Mesenchymal stem cell (in vitro differentiated cells and primary cell): ENCODE results near the gene MRTFA.

Experiments used
- DNase-seq: peaks from one replicate; pipeline ENCODE4 v3.0.0-alpha.2; 2013
- H2AFZ ChIP-seq: one replicate; pipeline ENCODE4 v1.6.1; 2013; ENCODE audit warnings: low read depth, mild to moderate bottlenecking, control low read depth, inconsistent platforms, low read length, moderate library complexity
- H2AK5ac ChIP-seq: 2 replicates; pipeline ENCODE4 v1.6.1; 2013; ENCODE audit warnings: low read length, moderate library complexity, mild to moderate bottlenecking, inconsistent platforms; ENCODE audit not compliant: severe bottlenecking
- H2BK120ac ChIP-seq: one replicate; pipeline ENCODE4 v1.6.1; 2013; ENCODE audit warnings: low read depth, mild to moderate bottlenecking, inconsistent platforms, low read length, moderate library complexity
- H2BK12ac ChIP-seq, 2 experiments: one replicate each; pipeline ENCODE4 v1.6.1; 2013; ENCODE audit warnings: inconsistent platforms in 2 of 2, low read length in 2 of 2, mild to moderate bottlenecking in 2 of 2, moderate library complexity in 2 of 2, control low read depth in 1 of 2
- H2BK15ac ChIP-seq: one replicate; pipeline ENCODE4 v1.6.1; 2013; ENCODE audit warnings: mild to moderate bottlenecking, low read depth, inconsistent platforms; ENCODE audit not compliant: poor library complexity, severe bottlenecking
- H2BK5ac ChIP-seq: 2 replicates; pipeline ENCODE4 v1.6.1; 2013; ENCODE audit warnings: low read depth, mild to moderate bottlenecking, low read length, control low read depth, inconsistent platforms; ENCODE audit not compliant: poor library complexity, severe bottlenecking
- H3K14ac ChIP-seq, 2 experiments: one replicate each; pipeline ENCODE4 v1.6.1; 2013; ENCODE audit warnings: inconsistent platforms in 2 of 2, low read length in 2 of 2, control low read depth in 1 of 2, mild to moderate bottlenecking in 1 of 2, moderate library complexity in 1 of 2
- H3K18ac ChIP-seq, 2 experiments: one replicate each; pipeline ENCODE4 v1.6.1; 2013; ENCODE audit warnings: inconsistent platforms in 2 of 2, low read length in 2 of 2, control low read depth in 1 of 2, low read depth in 1 of 2, mild to moderate bottlenecking in 1 of 2
- H3K23ac ChIP-seq, 2 experiments: one replicate each; pipeline ENCODE4 v1.6.1; 2013; ENCODE audit warnings: inconsistent platforms in 2 of 2, low read length in 2 of 2, mild to moderate bottlenecking in 2 of 2, moderate library complexity in 2 of 2, control low read depth in 1 of 2
- H3K27ac ChIP-seq: 2 replicates; pipeline ENCODE4 v1.5.1; 2013; ENCODE audit warnings: mild to moderate bottlenecking, moderate library complexity, low read length, control low read depth, inconsistent platforms; ENCODE audit not compliant: poor library complexity, severe bottlenecking
- H3K27me3 ChIP-seq, 2 experiments: 2 replicates each; pipeline versions ENCODE4 v1.6.1 to v1.7.0; 2013; ENCODE audit warnings: low read length in 2 of 2, mild to moderate bottlenecking in 2 of 2, moderate library complexity in 2 of 2, control low read depth in 1 of 2, inconsistent platforms in 1 of 2; ENCODE audit not compliant: control insufficient read depth in 1 of 2, insufficient read depth in 1 of 2
- H3K36me3 ChIP-seq, 2 experiments: 2 replicates each; pipeline versions ENCODE4 v1.6.1 to v1.7.0; 2013; ENCODE audit warnings: low read length in 2 of 2, control low read depth in 1 of 2, inconsistent platforms in 1 of 2, low read depth in 1 of 2, mild to moderate bottlenecking in 1 of 2; ENCODE audit not compliant: insufficient read depth in 2 of 2, control insufficient read depth in 1 of 2
- H3K4ac ChIP-seq, 2 experiments: one replicate each; pipeline ENCODE4 v1.6.1; 2013; ENCODE audit warnings: inconsistent platforms in 2 of 2, low read length in 2 of 2, mild to moderate bottlenecking in 2 of 2, moderate library complexity in 2 of 2, control low read depth in 1 of 2, low read depth in 1 of 2
- H3K4me1 ChIP-seq: 2 replicates; pipeline ENCODE4 v1.6.1; 2013; ENCODE audit warnings: low read depth, low read length, control low read depth; ENCODE audit not compliant: control insufficient read depth, insufficient read depth
- H3K4me2 ChIP-seq: 2 replicates; pipeline ENCODE4 v1.6.1; 2013; ENCODE audit warnings: low read length, mild to moderate bottlenecking, inconsistent platforms; ENCODE audit not compliant: poor library complexity, severe bottlenecking
- H3K4me3 ChIP-seq, 2 experiments: 2 replicates each; pipeline versions ENCODE4 v1.5.1 to v1.7.0; 2013; ENCODE audit warnings: low read length in 2 of 2, mild to moderate bottlenecking in 2 of 2, control low read depth in 1 of 2, low read depth in 1 of 2; ENCODE audit not compliant: insufficient read depth in 1 of 2
- H3K79me1 ChIP-seq: replicated peaks from 2 replicates; pipeline ENCODE4 v1.6.1; 2013; ENCODE audit warnings: mild to moderate bottlenecking, control low read depth, low read length, inconsistent platforms; ENCODE audit not compliant: poor library complexity, severe bottlenecking
- H3K9ac ChIP-seq: 2 replicates; pipeline ENCODE4 v1.7.0; 2013; ENCODE audit warnings: mild to moderate bottlenecking, low read length, moderate library complexity
- H3K9me3 ChIP-seq: 2 replicates; pipeline ENCODE4 v1.7.0; 2013; ENCODE audit warnings: mild to moderate bottlenecking, low read length; ENCODE audit not compliant: control insufficient read depth
- H4K8ac ChIP-seq: one replicate; pipeline ENCODE4 v1.6.1; 2013; ENCODE audit warnings: inconsistent platforms, mild to moderate bottlenecking, low read length, moderate library complexity
- H4K91ac ChIP-seq: one replicate; pipeline ENCODE4 v1.6.1; 2013; ENCODE audit warnings: mild to moderate bottlenecking, low read length, inconsistent platforms
- WGBS: methylation state at CpG from one replicate; pipeline ENCODE4 v1.1.7; 2013; ENCODE audit warnings: mixed read lengths; 5-methylcytosine and 5-hydroxymethylcytosine counted together

The MRTFA gene

DNA sequence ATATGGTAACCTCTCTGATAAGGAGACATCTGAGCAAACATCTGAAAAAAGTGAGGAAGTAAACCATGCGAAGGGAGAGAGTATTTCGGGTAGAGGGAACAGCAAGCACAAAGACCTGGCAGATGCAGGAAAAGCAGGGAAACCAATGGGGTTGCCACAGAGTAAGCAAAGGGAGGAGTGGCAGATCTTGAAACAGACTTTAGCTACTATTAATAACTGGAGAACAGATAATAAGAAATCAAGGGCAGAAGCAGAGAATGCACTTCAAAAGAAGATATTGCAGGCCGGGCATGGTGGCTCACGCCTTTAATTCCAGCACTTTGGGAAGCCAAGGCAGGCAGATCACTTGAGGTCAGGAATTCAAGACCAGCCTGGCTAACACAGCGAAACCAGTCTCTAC lies 18.1 kb downstream of the MRTFA start:
- Histone ChIP-seq H3K27me3 (no peaks in the 10 kb centered on the region), H3K27ac (no peak overlapping the region), H2BK120ac (no peak overlapping the region), H2AK5ac (no peak overlapping the region), H3K4me2 (no peak overlapping the region), H4K91ac (no peak overlapping the region), H2BK15ac (no peak overlapping the region), H3K9me3 (peaks cover 21% of the 10 kb centered on the region), H2BK12ac (no peak overlapping the region), H2BK5ac (no peak overlapping the region), H3K4me3 (no peak overlapping the region), H2AFZ (no peak overlapping the region), H3K36me3 (no peaks in the 10 kb centered on the region), H3K4ac (no peak overlapping the region), H3K23ac (no peak overlapping the region), H4K8ac (no peak overlapping the region), H3K14ac (no peak overlapping the region), H3K18ac (no peak overlapping the region), H3K4me1 (no peaks in the 10 kb centered on the region), H3K79me1 (peaks cover 4% of the 10 kb centered on the region), H3K9ac (no peak overlapping the region)
- no peak for DNase-seq
- WGBS: 97% methylated on average over 4 of the region's 5 CpGs

DNA sequence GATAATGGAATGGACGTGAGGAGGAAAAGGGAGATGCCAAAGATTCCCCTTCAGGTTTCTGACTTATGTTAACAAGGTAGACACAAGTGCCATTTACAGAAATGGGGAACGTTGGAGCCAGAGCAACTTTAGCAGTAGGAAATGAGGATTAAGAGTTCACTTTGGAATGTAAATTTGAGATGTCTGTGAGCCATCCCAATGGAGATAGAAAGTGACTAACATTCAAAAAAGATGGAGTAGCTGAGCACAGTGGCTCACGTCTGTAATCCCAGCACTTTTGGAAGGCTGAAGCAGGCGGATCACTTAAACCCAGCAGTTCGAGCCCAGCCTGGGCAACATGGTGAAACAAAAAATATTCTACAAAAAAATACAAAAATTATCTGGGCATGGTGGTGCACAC lies 19.9 kb downstream of the MRTFA start:
- no peak overlapping the region for H3K9ac ChIP-seq
- no peak overlapping the region for H3K4me2 ChIP-seq
- peaks cover 13% of the 10 kb centered on the region for H3K9me3 ChIP-seq
- H3K4me1 ChIP-seq: peaks cover 2% of the 10 kb centered on the region
- H3K4me3 ChIP-seq: no peak overlapping the region
- H3K23ac ChIP-seq: no peak overlapping the region
- no peak overlapping the region for H3K18ac ChIP-seq
- no peak overlapping the region for H2BK15ac ChIP-seq
- no peak overlapping the region for H2BK5ac ChIP-seq
- no peak overlapping the region for H2BK120ac ChIP-seq
- no peak overlapping the region for H4K8ac ChIP-seq
- WGBS: 82% methylated on average over 5 of the region's 5 CpGs
- H4K91ac ChIP-seq: no peak overlapping the region
- H3K14ac ChIP-seq: no peak overlapping the region
- H3K36me3 ChIP-seq: no peaks in the 10 kb centered on the region
- no peaks in the 10 kb centered on the region for H3K27me3 ChIP-seq
- DNase-seq: no peak
- no peak overlapping the region for H2BK12ac ChIP-seq
- no peak overlapping the region for H2AFZ ChIP-seq
- no peak overlapping the region for H3K27ac ChIP-seq
- H2AK5ac ChIP-seq: no peak overlapping the region
- H3K4ac ChIP-seq: no peak overlapping the region
- H3K79me1 ChIP-seq: peaks cover 4% of the 10 kb centered on the region

DNA sequence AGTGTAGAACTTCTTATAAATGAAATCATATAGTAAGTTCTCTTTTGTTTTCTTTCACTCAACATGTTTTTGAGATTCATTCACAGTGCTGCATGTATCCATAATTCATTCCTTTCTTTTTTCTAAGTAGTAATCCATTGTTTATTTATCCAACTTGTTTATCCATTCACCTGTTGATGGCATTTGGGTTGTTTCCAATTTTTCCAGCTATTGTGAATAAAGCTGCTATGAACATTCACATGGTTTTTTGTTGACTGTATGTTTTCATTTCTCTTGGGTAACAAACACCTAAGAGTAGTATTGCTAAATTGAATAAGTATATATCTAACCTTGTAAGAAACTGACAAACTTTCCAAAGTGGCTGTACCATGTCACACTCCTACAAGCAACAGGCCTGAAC lies 23.5 kb downstream of the MRTFA start:
- H3K79me1 ChIP-seq: peaks cover 2% of the 10 kb centered on the region
- H4K91ac ChIP-seq: no peak overlapping the region
- H3K23ac ChIP-seq: no peak overlapping the region
- H2AK5ac ChIP-seq: no peak overlapping the region
- no peaks in the 10 kb centered on the region for H3K36me3 ChIP-seq
- H3K14ac ChIP-seq: no peak overlapping the region
- H3K27me3 ChIP-seq: no peaks in the 10 kb centered on the region
- H3K4me1 ChIP-seq: peaks cover 3% of the 10 kb centered on the region
- no peak overlapping the region for H3K4me3 ChIP-seq
- no peak overlapping the region for H3K4me2 ChIP-seq
- DNase-seq: no peak
- H3K18ac ChIP-seq: no peak overlapping the region
- no peak overlapping the region for H3K9ac ChIP-seq
- H2BK15ac ChIP-seq: no peak overlapping the region
- no peak overlapping the region for H2AFZ ChIP-seq
- no peak overlapping the region for H2BK120ac ChIP-seq
- no peak overlapping the region for H2BK5ac ChIP-seq
- no peak overlapping the region for H4K8ac ChIP-seq
- H2BK12ac ChIP-seq: no peak overlapping the region
- no peaks in the 10 kb centered on the region for H3K9me3 ChIP-seq
- no peak overlapping the region for H3K4ac ChIP-seq
- H3K27ac ChIP-seq: no peak overlapping the region

GRCh38 chr22:40612291-40612751 lies 24.2 kb downstream of the MRTFA start:
- Histone ChIP-seq H3K18ac (no peak overlapping the region), H4K8ac (no peak overlapping the region), H3K23ac (no peak overlapping the region), H3K9me3 (no peaks in the 10 kb centered on the region), H2BK120ac (no peak overlapping the region), H2BK5ac (no peak overlapping the region), H2BK15ac (no peak overlapping the region), H3K27me3 (no peaks in the 10 kb centered on the region), H3K4me3 (no peak overlapping the region), H3K9ac (no peak overlapping the region), H3K4me2 (no peak overlapping the region), H2BK12ac (no peak overlapping the region), H2AFZ (no peak overlapping the region), H3K14ac (no peak overlapping the region), H3K36me3 (no peaks in the 10 kb centered on the region), H3K4ac (no peak overlapping the region), H3K4me1 (peaks cover 3% of the 10 kb centered on the region), H3K27ac (no peak overlapping the region), H2AK5ac (no peak overlapping the region), H4K91ac (no peak overlapping the region), H3K79me1 (peaks cover 2% of the 10 kb centered on the region)
- 89% methylated on average over 2 of the region's 4 CpGs for WGBS
- DNase-seq: no peak
